Gastrocnemius medialis (tissue), 4 donors: ENCODE results near the gene BMPR1A. TPM values are rescaled to one million over a fixed set of nuclear protein-coding genes. Genes with fewer than 3 reads are reported as not detected.

ENCODE experiments used
- ATAC-seq, 2 donors: fragments of 150-250 bp; one replicate each; pipeline ENCODE4 v1.9.1; 2016
- DNase-seq, 2 donors: peaks; one replicate each; pipeline ENCODE4 v3.0.0-alpha.2; 2019
- H3K27ac ChIP-seq, 4 donors: fragments of 200-600 bp; sonication (generic); 1 replicate in 1 of 4; 2 replicates in 3 of 4; pipeline ENCODE4 v1.5.1; 2016 to 2018; ENCODE audit warnings: mild to moderate bottlenecking in 2 of 4, moderate library complexity in 1 of 4
- H3K27me3 ChIP-seq, 3 donors: fragments of 200-600 bp; sonication (generic) in 2 of 3; 1 replicate in 1 of 3; 2 replicates in 2 of 3; pipeline versions ENCODE4 v1.5.1 to v1.6.0; 2016 to 2019; ENCODE audit warnings: mild to moderate bottlenecking in 1 of 3, moderate library complexity in 1 of 3
- H3K36me3 ChIP-seq, 2 donors: fragments of 200-600 bp; sonication (generic) in 1 of 2; one replicate each; pipeline ENCODE4 v1.5.1; 2017 to 2018
- H3K4me1 ChIP-seq, 2 donors: fragments of 200-600 bp; sonication (generic) in 1 of 2; one replicate each; pipeline ENCODE4 v1.5.1; 2016 to 2017; ENCODE audit warnings: mild to moderate bottlenecking in 2 of 2
- H3K4me3 ChIP-seq, 4 donors: fragments of 200-600 bp; sonication (generic) in 3 of 4; 1 replicate in 1 of 4; 2 replicates in 3 of 4; pipeline ENCODE4 v1.5.1; 2016 to 2019; ENCODE audit warnings: mild to moderate bottlenecking in 2 of 4
- H3K9me3 ChIP-seq, 3 donors: fragments of 200-600 bp; sonication (generic) in 2 of 3; 1 replicate in 1 of 3; 2 replicates in 2 of 3; pipeline ENCODE4 v1.5.1; 2016 to 2019
- CTCF ChIP-seq, 5 experiments: fragments of 450-650 bp in 3 of 5; fragments of 200-600 bp in 2 of 5; sonication (generic) in 2 of 5; IDR thresholded peaks in 4 of 5; conservative IDR thresholded peaks in 1 of 5; 1 replicate in 4 of 5; 2 replicates in 1 of 5; pipeline ENCODE4 v1.5.1; 2016 to 2019; ENCODE audit warnings: antibody characterized with exemption in 5 of 5, mild to moderate bottlenecking in 3 of 5, moderate library complexity in 3 of 5
- POLR2A ChIP-seq, 2 donors: fragments of 450-650 bp; IDR thresholded peaks; one replicate each; pipeline ENCODE4 v1.6.1; 2017; ENCODE audit warnings: antibody characterized with exemption in 2 of 2, mild to moderate bottlenecking in 2 of 2, moderate library complexity in 2 of 2
- in situ Hi-C, 4 donors: fragments of 200-750 bp; cut with MboI; loops; one replicate each; pipeline versions ENCODE4 v1.15.0 to v1.8.0; 2017; ENCODE audit warnings: low sequenced_read_pairs in 4 of 4
- intact Hi-C: fragments of 100-400 bp; cut with DNase I; formaldehyde crosslinking; loops from one replicate; pipeline ENCODE4 v1.15.1; 2023; ENCODE audit warnings: low total_unique reads
- total RNA-seq, 4 donors: library from RNA; depleted of rRNA; stranded (reverse); fragments of >200 nt; gene quantifications; one replicate each; pipeline versions ENCODE4 v1.1.0 to v1.2.3, GENCODE V29; 2016

BMPR1A gene
- total RNA-seq, 4 donors from 2014 or later: 16.4 to 22.7 (median 18.0) TPM

- no peak for ATAC-seq
- no peak for DNase-seq
- H3K36me3 ChIP-seq: no peaks in the 10 kb centered on the region
- intact Hi-C loops (no loop called here), in situ Hi-C loops (no loop called here)
- no peaks in the 10 kb centered on the region for H3K27me3 ChIP-seq
- H3K4me3 ChIP-seq: no peak overlapping the region
- H3K9me3 ChIP-seq: no peaks in the 10 kb centered on the region
- H3K4me1 ChIP-seq: peaks cover 15 to 44% of the 10 kb centered on the region in 2 donors
- no peak overlapping the region for H3K27ac ChIP-seq
- TF ChIP-seq CTCF (IDR thresholded peaks at IDR 0.05 in 4 of 5, conservative IDR thresholded peaks at IDR 0.05 in 1 of 5) (no peak), POLR2A (IDR thresholded peaks at IDR 0.05) (no peak)
These were observed 67.1 kb downstream of the BMPR1A start for GRCh38 chr10:86823565-86823964.

- no peaks in the 10 kb centered on the region for H3K27me3 ChIP-seq
These were observed 67.7 kb downstream of the BMPR1A start for GRCh38 chr10:86824151-86824550.

GRCh38 chr10:86825366-86825765, 68.9 kb downstream of the BMPR1A start:
- H3K27me3 ChIP-seq: no peaks in the 10 kb centered on the region
- H3K4me3 ChIP-seq: no peak overlapping the region
- no peak overlapping the region for H3K27ac ChIP-seq
- intact Hi-C loops: no loop called here
- no peaks in the 10 kb centered on the region for H3K9me3 ChIP-seq
- no peaks in the 10 kb centered on the region for H3K36me3 ChIP-seq
- no peak for DNase-seq
- in situ Hi-C loops: no loop called here
- H3K4me1 ChIP-seq: peaks cover 31 to 61% of the 10 kb centered on the region in 2 donors
- TF ChIP-seq CTCF (IDR thresholded peaks at IDR 0.05 in 4 of 5, conservative IDR thresholded peaks at IDR 0.05 in 1 of 5): no peak
- no peak for TF ChIP-seq POLR2A (IDR thresholded peaks at IDR 0.05)
- no peak for ATAC-seq

More at GRCh38 chr10:86824151-86824550, 67.7 kb downstream of the BMPR1A start:
- no peaks in the 10 kb centered on the region for H3K36me3 ChIP-seq
- H3K9me3 ChIP-seq: no peaks in the 10 kb centered on the region
- DNase-seq (no peak), ATAC-seq (no peak)
- in situ Hi-C loops (no loop called here), intact Hi-C loops (no loop called here)
- no peak overlapping the region for H3K4me3 ChIP-seq
- peaks cover 21 to 50% of the 10 kb centered on the region in 2 donors for H3K4me1 ChIP-seq
- no peak for TF ChIP-seq CTCF (IDR thresholded peaks at IDR 0.05 in 4 of 5, conservative IDR thresholded peaks at IDR 0.05 in 1 of 5)
- no peak for TF ChIP-seq POLR2A (IDR thresholded peaks at IDR 0.05)
- no peak overlapping the region for H3K27ac ChIP-seq

- no peaks in the 10 kb centered on the region for H3K27me3 ChIP-seq
- TF ChIP-seq CTCF (IDR thresholded peaks at IDR 0.05 in 4 of 5, conservative IDR thresholded peaks at IDR 0.05 in 1 of 5): no peak
- TF ChIP-seq POLR2A (IDR thresholded peaks at IDR 0.05): no peak
These were observed 71.2 kb downstream of the BMPR1A start for GRCh38 chr10:86827639-86828038.

GRCh38 chr10:86828145-86828544, 71.7 kb downstream of the BMPR1A start:
- H3K36me3 ChIP-seq: no peaks in the 10 kb centered on the region
- H3K4me3 ChIP-seq: no peak overlapping the region
- H3K27me3 ChIP-seq: no peaks in the 10 kb centered on the region
- ATAC-seq (no peak), DNase-seq (no peak)
- intact Hi-C loops (no loop called here), in situ Hi-C loops (no loop called here)
- no peak overlapping the region for H3K27ac ChIP-seq
- peaks cover 20 to 54% of the 10 kb centered on the region in 2 donors for H3K4me1 ChIP-seq
- no peak for TF ChIP-seq CTCF (IDR thresholded peaks at IDR 0.05 in 4 of 5, conservative IDR thresholded peaks at IDR 0.05 in 1 of 5)
- TF ChIP-seq POLR2A (IDR thresholded peaks at IDR 0.05): no peak
- H3K9me3 ChIP-seq: no peaks in the 10 kb centered on the region

More at GRCh38 chr10:86827639-86828038, 71.2 kb downstream of the BMPR1A start:
- no peak overlapping the region for H3K4me3 ChIP-seq
- peaks cover 25 to 56% of the 10 kb centered on the region in 2 donors for H3K4me1 ChIP-seq
- no peaks in the 10 kb centered on the region for H3K9me3 ChIP-seq
- ATAC-seq: no peak
- intact Hi-C loops (no loop called here), in situ Hi-C loops (no loop called here)
- no peak overlapping the region for H3K27ac ChIP-seq
- H3K36me3 ChIP-seq: no peaks in the 10 kb centered on the region
- no peak for DNase-seq
